LNCaP clone FGC (cell line): Measurements from ENCODE around the gene ST6GALNAC6.
"Not testable (repeated sequence)": the region's sequence is repeated elsewhere in the genome, so short reads cannot be mapped to it uniquely, and the experiment has no call there.

Experiments used
- DNase-seq: peaks from one replicate; pipeline ENCODE4 v3.0.0-alpha.2; 2011; ENCODE audit warnings: low read depth
- H3K4me3 ChIP-seq: 2 replicates; pipeline ENCODE4 v1.5.1; 2011; ENCODE audit warnings: mild to moderate bottlenecking, low read depth, low read length, control low read depth
- CTCF ChIP-seq: IDR thresholded peaks from 2 replicates; pipeline ENCODE4 v1.5.1; 2012; ENCODE audit warnings: mild to moderate bottlenecking; ENCODE audit not compliant: control insufficient read depth, insufficient read depth; ENCODE audit errors: extremely low read depth

Gene ST6GALNAC6

GRCh38 chr9:127884427-127884911 is 14.9 kb downstream of the ST6GALNAC6 start:
- no peak for TF ChIP-seq CTCF
- no peak for DNase-seq
- H3K4me3 ChIP-seq: no peak overlapping the region

- no peak overlapping the region for H3K4me3 ChIP-seq
- no peak for TF ChIP-seq CTCF
- DNase-seq: no peak
Observed at GRCh38 chr9:127883959-127884358, 15.4 kb downstream of the ST6GALNAC6 start.

- H3K4me3 ChIP-seq, DNase-seq: not testable (repeated sequence)
Observed at GRCh38 chr9:127881715-127882114, 17.7 kb downstream of the ST6GALNAC6 start.

- TF ChIP-seq CTCF: no peak
- no peak overlapping the region for H3K4me3 ChIP-seq
- no peak for DNase-seq
Observed at GRCh38 chr9:127880143-127880542, 19.3 kb downstream of the ST6GALNAC6 start.

GRCh38 chr9:127878652-127879390 is 20.6 kb downstream of the ST6GALNAC6 start:
- DNase-seq: no peak
- no peak overlapping the region for H3K4me3 ChIP-seq
- TF ChIP-seq CTCF: no peak

- H3K4me3 ChIP-seq: peak overlapping the region; percentile 65
- no peak for DNase-seq
- no peak for TF ChIP-seq CTCF
Observed at GRCh38 chr9:127878001-127878651, 21.3 kb downstream of the ST6GALNAC6 start.

- DNase-seq: no peak
- no peak for TF ChIP-seq CTCF
- peak within 1 kb of the TSS; percentile 65 for H3K4me3 ChIP-seq
Observed at GRCh38 chr9:127877566-127877998, 21.8 kb downstream of the ST6GALNAC6 start, which contains the start of gene AK1. TSS of gene AK1 (minus strand) at chr9:127877675. CDS start at chr9:127874617, 3,058 bp downstream.
